GM23338 (cell line): ENCODE results near the gene SCFD1. TPM values are rescaled to one million over a fixed set of nuclear protein-coding genes. Genes with fewer than 3 reads are reported as not detected.

ENCODE experiments used
- ATAC-seq: fragments of 200-7000 bp; cut with Tn5 transposase; 3 replicates; pipeline ENCODE4 v1.9.1; 2020
- DNase-seq: peaks from one replicate; pipeline ENCODE4 v3.0.0-alpha.2; 2015; ENCODE audit warnings: low spot score
- H2AFZ ChIP-seq: fragments of 200-600 bp; sonication (generic); 2 replicates; pipeline ENCODE4 v1.8.0; 2016; ENCODE audit warnings: antibody characterized with exemption, mild to moderate bottlenecking, moderate library complexity
- H3F3A ChIP-seq: fragments of 200-600 bp; sonication (generic); replicated peaks from 2 replicates; pipeline ENCODE4 v1.8.0; 2017; ENCODE audit warnings: antibody characterized with exemption, mixed run types, low read depth
- H3K27ac ChIP-seq: fragments of 200-600 bp; sonication (generic); 2 replicates; pipeline ENCODE4 v1.6.1; 2016; ENCODE audit warnings: low read depth
- H3K27me3 ChIP-seq: fragments of 200-600 bp; sonication (generic); 2 replicates; pipeline ENCODE4 v1.8.0; 2016; ENCODE audit warnings: mild to moderate bottlenecking, mixed run types, moderate library complexity; ENCODE audit not compliant: insufficient read depth
- H3K36me3 ChIP-seq: fragments of 200-600 bp; sonication (generic); 2 replicates; pipeline ENCODE4 v1.8.0; 2016; ENCODE audit warnings: mild to moderate bottlenecking; ENCODE audit not compliant: insufficient read depth
- H3K4me1 ChIP-seq: fragments of 200-600 bp; sonication (generic); 2 replicates; pipeline ENCODE4 v1.8.0; 2016; ENCODE audit warnings: mild to moderate bottlenecking, moderate library complexity; ENCODE audit not compliant: insufficient read depth
- H3K4me2 ChIP-seq: fragments of 200-600 bp; sonication (generic); 2 replicates; pipeline ENCODE4 v1.7.1; 2017; ENCODE audit warnings: mixed run types
- H3K4me3 ChIP-seq: fragments of 200-600 bp; sonication (generic); 2 replicates; pipeline ENCODE4 v1.6.1; 2016; ENCODE audit warnings: mixed run types
- H3K79me2 ChIP-seq: fragments of 200-600 bp; sonication (generic); replicated peaks from 2 replicates; pipeline ENCODE4 v1.8.0; 2017; ENCODE audit warnings: mild to moderate bottlenecking; ENCODE audit not compliant: insufficient read depth
- H3K9me2 ChIP-seq: fragments of 200-600 bp; sonication (generic); 2 replicates; pipeline ENCODE4 v1.8.0; 2017; ENCODE audit not compliant: insufficient read depth
- H4K20me1 ChIP-seq: fragments of 200-600 bp; sonication (generic); replicated peaks from 2 replicates; pipeline ENCODE4 v1.8.0; 2017; ENCODE audit warnings: mild to moderate bottlenecking; ENCODE audit not compliant: insufficient read depth
- H3K27ac Mint-ChIP-seq: 2 replicates; pipeline ENCODE4 v1.8.0; 2020; ENCODE audit warnings: inconsistent platforms, mild to moderate bottlenecking, moderate library complexity, mixed read lengths
- H3K27me3 Mint-ChIP-seq: 3 replicates; pipeline ENCODE4 v1.8.0; 2022; ENCODE audit warnings: low read depth, mild to moderate bottlenecking, moderate library complexity, mixed read lengths, inconsistent platforms; ENCODE audit not compliant: insufficient read depth, poor library complexity
- H3K36me3 Mint-ChIP-seq: 3 replicates; pipeline ENCODE4 v1.8.0; 2021; ENCODE audit warnings: low read depth, mild to moderate bottlenecking, inconsistent platforms, moderate library complexity, mixed read lengths
- H3K4me1 Mint-ChIP-seq: 3 replicates; pipeline ENCODE4 v1.8.0; 2020; ENCODE audit warnings: mild to moderate bottlenecking, inconsistent platforms, mixed read lengths
- H3K4me3 Mint-ChIP-seq: 3 replicates; pipeline ENCODE4 v1.8.0; 2021; ENCODE audit warnings: moderate library complexity, mild to moderate bottlenecking, inconsistent platforms, mixed read lengths
- H3K9me3 Mint-ChIP-seq: 3 replicates; pipeline ENCODE4 v1.8.0; 2020; ENCODE audit warnings: moderate library complexity, mild to moderate bottlenecking, inconsistent platforms, mixed read lengths
- CREB1 ChIP-seq: fragments of 250-450 bp; sonication (Bioruptor Pico); IDR thresholded peaks from 2 replicates; pipeline ENCODE4 v1.5.0; 2020; ENCODE audit warnings: low read depth, mild to moderate bottlenecking, moderate library complexity
- EZH2 ChIP-seq: fragments of 200-600 bp; sonication (generic); IDR thresholded peaks from one replicate; pipeline ENCODE4 v1.8.0; 2017; ENCODE audit warnings: antibody characterized with exemption, mild to moderate bottlenecking, low read depth; ENCODE audit not compliant: unreplicated experiment
- EZH2phosphoT487 ChIP-seq: fragments of 200-600 bp; sonication (generic); IDR thresholded peaks from one replicate; pipeline ENCODE4 v1.8.1; 2018; ENCODE audit warnings: antibody characterized with exemption; ENCODE audit not compliant: unreplicated experiment
- JUNB ChIP-seq: IDR thresholded peaks from one replicate; pipeline ENCODE4 v1.6.1; 2016; ENCODE audit warnings: antibody characterized with exemption; ENCODE audit not compliant: unreplicated experiment
- NANOG ChIP-seq: IDR thresholded peaks from 2 replicates; pipeline ENCODE4 v1.6.1; 2016; ENCODE audit warnings: antibody characterized with exemption, borderline replicate concordance
- POLR2AphosphoS5 ChIP-seq: IDR thresholded peaks from 2 replicates; pipeline ENCODE4 v1.6.1; 2016; ENCODE audit warnings: antibody characterized with exemption, low read depth
- STAT1 ChIP-seq: IDR thresholded peaks from one replicate; pipeline ENCODE4 v1.6.1; 2016; ENCODE audit warnings: antibody characterized with exemption; ENCODE audit not compliant: unreplicated experiment
- ZNF114 ChIP-seq: fragments of 250-450 bp; sonication (Bioruptor Pico); IDR thresholded peaks from 2 replicates; pipeline ENCODE4 v1.5.0; 2020; ENCODE audit warnings: mild to moderate bottlenecking, moderate library complexity
- ZNF331 ChIP-seq: fragments of 250-450 bp; sonication (Bioruptor Pico); IDR thresholded peaks from 2 replicates; pipeline ENCODE4 v1.5.0; 2020; ENCODE audit warnings: low read depth, mild to moderate bottlenecking, moderate library complexity
- polyA plus RNA-seq: library from polyadenylated mRNA; unstranded; fragments of >200 nt; fragmentation: Nextera tagmentation; extraction: Ambion mirVana; gene quantifications from 2 replicates; pipeline ENCODE4 v1.2.1, GENCODE V29; 2016
- total RNA-seq: library from RNA; depleted of rRNA; stranded (reverse); fragments of >200 nt; shearing (Covaris generic); gene quantifications from 2 replicates; pipeline ENCODE4 v1.2.3, GENCODE V29; 2014
- TF ChIP-seq, protein P1 (sequence below), 2 experiments: fragments of 200-600 bp in 1 of 2; sonication (generic) in 1 of 2; conservative IDR thresholded peaks; 2 replicates each; pipeline versions ENCODE4 v1.5.1 to v1.6.1; 2016 to 2017; ENCODE audit warnings: antibody characterized with exemption in 2 of 2, low read depth in 2 of 2, mild to moderate bottlenecking in 2 of 2, moderate library complexity in 1 of 2
- TF ChIP-seq, protein P2 (sequence below): fragments of 250-450 bp; sonication (Bioruptor Pico); IDR thresholded peaks from 2 replicates; pipeline ENCODE4 v1.5.0; 2020; ENCODE audit warnings: mild to moderate bottlenecking, moderate library complexity
- TF ChIP-seq, protein P3 (sequence below): IDR thresholded peaks from one replicate; pipeline ENCODE4 v1.6.1; 2018; ENCODE audit warnings: antibody characterized with exemption; ENCODE audit not compliant: unreplicated experiment
- TF ChIP-seq, protein P4 (sequence below): IDR thresholded peaks from 2 replicates; pipeline ENCODE4 v1.6.1; 2016; ENCODE audit warnings: antibody characterized with exemption

The SCFD1 gene
- total and polyA plus RNA-seq, 2 experiments from 2014 or later: 77.6 to 110 TPM

DNA sequence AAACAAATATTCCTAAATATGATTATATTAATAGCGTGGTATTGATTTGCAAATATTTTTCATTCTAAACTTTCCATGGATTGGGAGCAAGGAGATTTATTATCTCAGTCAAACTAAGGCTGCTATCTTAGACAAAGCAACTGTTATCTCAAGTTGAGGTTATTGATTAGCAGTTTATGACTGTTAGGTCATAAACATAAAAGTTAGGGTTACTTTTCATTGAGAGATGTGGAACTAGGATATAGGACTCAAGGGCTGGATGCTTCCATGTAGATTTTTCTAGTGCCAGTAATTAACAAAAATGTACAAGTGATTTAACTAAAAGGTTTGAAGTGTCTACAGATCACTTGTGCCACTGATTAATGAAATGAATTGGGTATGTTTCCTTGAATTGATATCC is 19.1 kb downstream of the SCFD1 start:
- Histone ChIP-seq H3K27me3 (no peaks in the 10 kb centered on the region), H3K9me2 (no peaks in the 10 kb centered on the region), H3K36me3 (peaks cover 34% of the 10 kb centered on the region), H4K20me1 (peaks cover 3% of the 10 kb centered on the region; the same call in 1 of the 2 replicates), H3K27ac (no peak overlapping the region), H3K4me1 (no peaks in the 10 kb centered on the region), H3K79me2 (peaks cover 26% of the 10 kb centered on the region), H2AFZ (no peak overlapping the region), H3F3A (no peaks in the 10 kb centered on the region), H3K4me3 (no peak overlapping the region), H3K4me2 (no peak overlapping the region)
- no peak for DNase-seq
- TF ChIP-seq, protein P1, sequence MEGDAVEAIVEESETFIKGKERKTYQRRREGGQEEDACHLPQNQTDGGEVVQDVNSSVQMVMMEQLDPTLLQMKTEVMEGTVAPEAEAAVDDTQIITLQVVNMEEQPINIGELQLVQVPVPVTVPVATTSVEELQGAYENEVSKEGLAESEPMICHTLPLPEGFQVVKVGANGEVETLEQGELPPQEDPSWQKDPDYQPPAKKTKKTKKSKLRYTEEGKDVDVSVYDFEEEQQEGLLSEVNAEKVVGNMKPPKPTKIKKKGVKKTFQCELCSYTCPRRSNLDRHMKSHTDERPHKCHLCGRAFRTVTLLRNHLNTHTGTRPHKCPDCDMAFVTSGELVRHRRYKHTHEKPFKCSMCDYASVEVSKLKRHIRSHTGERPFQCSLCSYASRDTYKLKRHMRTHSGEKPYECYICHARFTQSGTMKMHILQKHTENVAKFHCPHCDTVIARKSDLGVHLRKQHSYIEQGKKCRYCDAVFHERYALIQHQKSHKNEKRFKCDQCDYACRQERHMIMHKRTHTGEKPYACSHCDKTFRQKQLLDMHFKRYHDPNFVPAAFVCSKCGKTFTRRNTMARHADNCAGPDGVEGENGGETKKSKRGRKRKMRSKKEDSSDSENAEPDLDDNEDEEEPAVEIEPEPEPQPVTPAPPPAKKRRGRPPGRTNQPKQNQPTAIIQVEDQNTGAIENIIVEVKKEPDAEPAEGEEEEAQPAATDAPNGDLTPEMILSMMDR (conservative IDR thresholded peaks at IDR 0.05; ENCODE audit: low read depth in 2 of 2): no peak
- no peak for TF ChIP-seq EZH2
- no peak for TF ChIP-seq EZH2phosphoT487
- no peak for TF ChIP-seq JUNB
- TF ChIP-seq, protein P2, sequence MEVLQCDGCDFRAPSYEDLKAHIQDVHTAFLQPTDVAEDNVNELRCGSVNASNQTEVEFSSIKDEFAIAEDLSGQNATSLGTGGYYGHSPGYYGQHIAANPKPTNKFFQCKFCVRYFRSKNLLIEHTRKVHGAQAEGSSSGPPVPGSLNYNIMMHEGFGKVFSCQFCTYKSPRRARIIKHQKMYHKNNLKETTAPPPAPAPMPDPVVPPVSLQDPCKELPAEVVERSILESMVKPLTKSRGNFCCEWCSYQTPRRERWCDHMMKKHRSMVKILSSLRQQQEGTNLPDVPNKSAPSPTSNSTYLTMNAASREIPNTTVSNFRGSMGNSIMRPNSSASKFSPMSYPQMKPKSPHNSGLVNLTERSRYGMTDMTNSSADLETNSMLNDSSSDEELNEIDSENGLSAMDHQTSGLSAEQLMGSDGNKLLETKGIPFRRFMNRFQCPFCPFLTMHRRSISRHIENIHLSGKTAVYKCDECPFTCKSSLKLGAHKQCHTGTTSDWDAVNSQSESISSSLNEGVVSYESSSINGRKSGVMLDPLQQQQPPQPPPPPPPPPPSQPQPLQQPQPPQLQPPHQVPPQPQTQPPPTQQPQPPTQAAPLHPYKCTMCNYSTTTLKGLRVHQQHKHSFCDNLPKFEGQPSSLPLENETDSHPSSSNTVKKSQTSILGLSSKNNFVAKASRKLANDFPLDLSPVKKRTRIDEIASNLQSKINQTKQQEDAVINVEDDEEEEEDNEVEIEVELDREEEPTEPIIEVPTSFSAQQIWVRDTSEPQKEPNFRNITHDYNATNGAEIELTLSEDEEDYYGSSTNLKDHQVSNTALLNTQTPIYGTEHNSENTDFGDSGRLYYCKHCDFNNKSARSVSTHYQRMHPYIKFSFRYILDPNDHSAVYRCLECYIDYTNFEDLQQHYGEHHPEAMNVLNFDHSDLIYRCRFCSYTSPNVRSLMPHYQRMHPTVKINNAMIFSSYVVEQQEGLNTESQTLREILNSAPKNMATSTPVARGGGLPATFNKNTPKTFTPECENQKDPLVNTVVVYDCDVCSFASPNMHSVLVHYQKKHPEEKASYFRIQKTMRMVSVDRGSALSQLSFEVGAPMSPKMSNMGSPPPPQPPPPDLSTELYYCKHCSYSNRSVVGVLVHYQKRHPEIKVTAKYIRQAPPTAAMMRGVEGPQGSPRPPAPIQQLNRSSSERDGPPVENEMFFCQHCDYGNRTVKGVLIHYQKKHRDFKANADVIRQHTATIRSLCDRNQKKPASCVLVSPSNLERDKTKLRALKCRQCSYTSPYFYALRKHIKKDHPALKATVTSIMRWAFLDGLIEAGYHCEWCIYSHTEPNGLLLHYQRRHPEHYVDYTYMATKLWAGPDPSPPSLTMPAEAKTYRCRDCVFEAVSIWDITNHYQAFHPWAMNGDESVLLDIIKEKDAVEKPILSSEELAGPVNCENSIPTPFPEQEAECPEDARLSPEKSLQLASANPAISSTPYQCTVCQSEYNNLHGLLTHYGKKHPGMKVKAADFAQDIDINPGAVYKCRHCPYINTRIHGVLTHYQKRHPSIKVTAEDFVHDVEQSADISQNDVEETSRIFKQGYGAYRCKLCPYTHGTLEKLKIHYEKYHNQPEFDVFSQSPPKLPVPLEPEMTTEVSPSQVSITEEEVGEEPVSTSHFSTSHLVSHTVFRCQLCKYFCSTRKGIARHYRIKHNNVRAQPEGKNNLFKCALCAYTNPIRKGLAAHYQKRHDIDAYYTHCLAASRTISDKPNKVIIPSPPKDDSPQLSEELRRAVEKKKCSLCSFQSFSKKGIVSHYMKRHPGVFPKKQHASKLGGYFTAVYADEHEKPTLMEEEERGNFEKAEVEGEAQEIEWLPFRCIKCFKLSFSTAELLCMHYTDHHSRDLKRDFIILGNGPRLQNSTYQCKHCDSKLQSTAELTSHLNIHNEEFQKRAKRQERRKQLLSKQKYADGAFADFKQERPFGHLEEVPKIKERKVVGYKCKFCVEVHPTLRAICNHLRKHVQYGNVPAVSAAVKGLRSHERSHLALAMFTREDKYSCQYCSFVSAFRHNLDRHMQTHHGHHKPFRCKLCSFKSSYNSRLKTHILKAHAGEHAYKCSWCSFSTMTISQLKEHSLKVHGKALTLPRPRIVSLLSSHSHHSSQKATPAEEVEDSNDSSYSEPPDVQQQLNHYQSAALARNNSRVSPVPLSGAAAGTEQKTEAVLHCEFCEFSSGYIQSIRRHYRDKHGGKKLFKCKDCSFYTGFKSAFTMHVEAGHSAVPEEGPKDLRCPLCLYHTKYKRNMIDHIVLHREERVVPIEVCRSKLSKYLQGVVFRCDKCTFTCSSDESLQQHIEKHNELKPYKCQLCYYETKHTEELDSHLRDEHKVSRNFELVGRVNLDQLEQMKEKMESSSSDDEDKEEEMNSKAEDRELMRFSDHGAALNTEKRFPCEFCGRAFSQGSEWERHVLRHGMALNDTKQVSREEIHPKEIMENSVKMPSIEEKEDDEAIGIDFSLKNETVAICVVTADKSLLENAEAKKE: no peak
- TF ChIP-seq POLR2AphosphoS5: no peak
- TF ChIP-seq, protein P3, sequence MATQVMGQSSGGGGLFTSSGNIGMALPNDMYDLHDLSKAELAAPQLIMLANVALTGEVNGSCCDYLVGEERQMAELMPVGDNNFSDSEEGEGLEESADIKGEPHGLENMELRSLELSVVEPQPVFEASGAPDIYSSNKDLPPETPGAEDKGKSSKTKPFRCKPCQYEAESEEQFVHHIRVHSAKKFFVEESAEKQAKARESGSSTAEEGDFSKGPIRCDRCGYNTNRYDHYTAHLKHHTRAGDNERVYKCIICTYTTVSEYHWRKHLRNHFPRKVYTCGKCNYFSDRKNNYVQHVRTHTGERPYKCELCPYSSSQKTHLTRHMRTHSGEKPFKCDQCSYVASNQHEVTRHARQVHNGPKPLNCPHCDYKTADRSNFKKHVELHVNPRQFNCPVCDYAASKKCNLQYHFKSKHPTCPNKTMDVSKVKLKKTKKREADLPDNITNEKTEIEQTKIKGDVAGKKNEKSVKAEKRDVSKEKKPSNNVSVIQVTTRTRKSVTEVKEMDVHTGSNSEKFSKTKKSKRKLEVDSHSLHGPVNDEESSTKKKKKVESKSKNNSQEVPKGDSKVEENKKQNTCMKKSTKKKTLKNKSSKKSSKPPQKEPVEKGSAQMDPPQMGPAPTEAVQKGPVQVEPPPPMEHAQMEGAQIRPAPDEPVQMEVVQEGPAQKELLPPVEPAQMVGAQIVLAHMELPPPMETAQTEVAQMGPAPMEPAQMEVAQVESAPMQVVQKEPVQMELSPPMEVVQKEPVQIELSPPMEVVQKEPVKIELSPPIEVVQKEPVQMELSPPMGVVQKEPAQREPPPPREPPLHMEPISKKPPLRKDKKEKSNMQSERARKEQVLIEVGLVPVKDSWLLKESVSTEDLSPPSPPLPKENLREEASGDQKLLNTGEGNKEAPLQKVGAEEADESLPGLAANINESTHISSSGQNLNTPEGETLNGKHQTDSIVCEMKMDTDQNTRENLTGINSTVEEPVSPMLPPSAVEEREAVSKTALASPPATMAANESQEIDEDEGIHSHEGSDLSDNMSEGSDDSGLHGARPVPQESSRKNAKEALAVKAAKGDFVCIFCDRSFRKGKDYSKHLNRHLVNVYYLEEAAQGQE: no peak
- TF ChIP-seq ZNF114 (CRISPR knock-in tag): no peak
- no peak for TF ChIP-seq ZNF331 (CRISPR knock-in tag)
- TF ChIP-seq CREB1 (CRISPR knock-in tag): no peak
- TF ChIP-seq, protein P4, sequence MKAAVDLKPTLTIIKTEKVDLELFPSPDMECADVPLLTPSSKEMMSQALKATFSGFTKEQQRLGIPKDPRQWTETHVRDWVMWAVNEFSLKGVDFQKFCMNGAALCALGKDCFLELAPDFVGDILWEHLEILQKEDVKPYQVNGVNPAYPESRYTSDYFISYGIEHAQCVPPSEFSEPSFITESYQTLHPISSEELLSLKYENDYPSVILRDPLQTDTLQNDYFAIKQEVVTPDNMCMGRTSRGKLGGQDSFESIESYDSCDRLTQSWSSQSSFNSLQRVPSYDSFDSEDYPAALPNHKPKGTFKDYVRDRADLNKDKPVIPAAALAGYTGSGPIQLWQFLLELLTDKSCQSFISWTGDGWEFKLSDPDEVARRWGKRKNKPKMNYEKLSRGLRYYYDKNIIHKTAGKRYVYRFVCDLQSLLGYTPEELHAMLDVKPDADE: no peak
- no peak for TF ChIP-seq NANOG
- TF ChIP-seq STAT1: no peak
- H3K4me3 Mint-ChIP-seq: no peak overlapping the region
- H3K27me3 Mint-ChIP-seq: peaks cover 6% of the 10 kb centered on the region
- no peak for ATAC-seq
- no peak overlapping the region for H3K27ac Mint-ChIP-seq
- H3K9me3 Mint-ChIP-seq: peaks cover 21% of the 10 kb centered on the region; the same call in 2 of the 3 replicates
- no peaks in the 10 kb centered on the region for H3K4me1 Mint-ChIP-seq
- peaks cover 54% of the 10 kb centered on the region for H3K36me3 Mint-ChIP-seq
